GM19397 (cell line): ENCODE measurements around the gene WNT10A.

Experiments
- ATAC-seq: cut with Tn5 transposase; IDR thresholded peaks from one replicate; pipeline ENCODE4 v1.9.1; 2021; ENCODE audit warnings: mild to moderate bottlenecking, moderate library complexity; ENCODE audit not compliant: unreplicated experiment

Gene WNT10A

GRCh38 chr2:218876562-218877219, 4.0 kb upstream of the WNT10A start:
- ATAC-seq, result no peak

- ATAC-seq, result no peak
These were observed 3.3 kb upstream of the WNT10A start for GRCh38 chr2:218877331-218877730.

- no peak for ATAC-seq
These were observed 2.8 kb upstream of the WNT10A start for GRCh38 chr2:218877891-218878290.

GRCh38 chr2:218878486-218878885, 2.2 kb upstream of the WNT10A start:
- ATAC-seq, result no peak

- ATAC-seq, result no peak
These were observed 1.5 kb upstream of the WNT10A start for GRCh38 chr2:218878926-218879761.

- ATAC-seq, result no peak
These were observed 913 bp upstream of the WNT10A start for GRCh38 chr2:218879776-218880101.

- ATAC-seq, result no peak
These were observed 375 bp downstream of the WNT10A start for GRCh38 chr2:218880859-218881594.

GRCh38 chr2:218881744-218882460, 1.2 kb downstream of the WNT10A start:
- ATAC-seq, result no peak

GRCh38 chr2:218882461-218882816, 1.8 kb downstream of the WNT10A start:
- ATAC-seq, result no peak

- no peak for ATAC-seq
These were observed 2.3 kb downstream of the WNT10A start for GRCh38 chr2:218882866-218883366.

GRCh38 chr2:218883491-218884490, 3.1 kb downstream of the WNT10A start:
- ATAC-seq, result peak; percentile 28

GRCh38 chr2:218884519-218884918, 3.9 kb downstream of the WNT10A start:
- ATAC-seq, result no peak

- peak; percentile 42 for ATAC-seq
These were observed 5.6 kb downstream of the WNT10A start for GRCh38 chr2:218885981-218886947.

GRCh38 chr2:218887079-218887478, 6.4 kb downstream of the WNT10A start:
- no peak for ATAC-seq

GRCh38 chr2:218888341-218888740, 7.7 kb downstream of the WNT10A start:
- no peak for ATAC-seq

GRCh38 chr2:218889937-218890336, 9.3 kb downstream of the WNT10A start:
- no peak for ATAC-seq

GRCh38 chr2:218890369-218890768, 9.7 kb downstream of the WNT10A start:
- ATAC-seq, result no peak

GRCh38 chr2:218891275-218892135, 10.9 kb downstream of the WNT10A start:
- no peak for ATAC-seq
